Loucy (cell line): Measurements from ENCODE around the gene NR2F2.

Experiments used
- CTCF ChIP-seq: fragments of 200-600 bp; sonication (generic); conservative IDR thresholded peaks from 2 replicates; pipeline ENCODE4 v1.5.1; 2014; ENCODE audit warnings: mild to moderate bottlenecking, antibody characterized with exemption, low read length
- EZH2phosphoT487 ChIP-seq: fragments of 200-600 bp; IDR thresholded peaks from 2 replicates; pipeline ENCODE4 v1.6.1; 2018; ENCODE audit warnings: antibody characterized with exemption, mild to moderate bottlenecking, moderate library complexity, borderline replicate concordance

- TF ChIP-seq CTCF (no peak), EZH2phosphoT487 (no peak)
Measured at GRCh38 chr15:96293441-96293840, 37.1 kb upstream of the NR2F2 start.
